HepG2 (cell line): ENCODE measurements around the gene ITCH. TPM values are rescaled to one million over a fixed set of nuclear protein-coding genes. Genes with fewer than 3 reads are reported as not detected.

Source experiments
- ASH2L ChIP-seq: fragments of 300-600, 200-600 bp; sonication (generic); IDR thresholded peaks from 2 replicates; pipeline ENCODE4 v1.7.0; 2017; ENCODE audit warnings: low read depth, mild to moderate bottlenecking, moderate library complexity, mixed read lengths, low read length; ENCODE audit not compliant: insufficient read length
- CREBL2 ChIP-seq: sonication (generic); formaldehyde crosslinking; IDR thresholded peaks from 2 replicates; pipeline ENCODE4 v1.8.1; 2023; ENCODE audit warnings: missing genetic modification reagents, mild to moderate bottlenecking, borderline replicate concordance
- EHMT2 ChIP-seq: fragments of 200-600 bp; sonication (generic); IDR thresholded peaks from 2 replicates; pipeline ENCODE4 v1.7.0; 2017; ENCODE audit warnings: antibody characterized with exemption, low read depth, low read length, borderline replicate concordance
- FOSL2 ChIP-seq: sonication (generic); formaldehyde crosslinking; IDR thresholded peaks from 2 replicates; pipeline ENCODE4 v1.4.0; 2020; ENCODE audit warnings: missing genetic modification reagents
- HNRNPH1 ChIP-seq: fragments of 200-400 bp; formaldehyde crosslinking; optimal IDR thresholded peaks from 2 replicates; pipeline ENCODE3; 2017; ENCODE audit warnings: mild to moderate bottlenecking, low read depth, low read length
- HOXA3 ChIP-seq: sonication (generic); formaldehyde crosslinking; IDR thresholded peaks from 2 replicates; pipeline ENCODE4 v1.5.0; 2020; ENCODE audit warnings: missing genetic modification reagents
- ISL2 ChIP-seq: sonication (generic); formaldehyde crosslinking; IDR thresholded peaks from 2 replicates; pipeline ENCODE4 v1.5.0; 2020; ENCODE audit warnings: missing genetic modification reagents
- JUN ChIP-seq: sonication (generic); formaldehyde crosslinking; IDR thresholded peaks from 2 replicates; pipeline ENCODE4 v1.4.0; 2020; ENCODE audit warnings: mild to moderate bottlenecking, missing genetic modification reagents
- MAX ChIP-seq: IDR thresholded peaks from 2 replicates; pipeline ENCODE4 v1.6.1; 2012; ENCODE audit warnings: inconsistent platforms
- NFE2 ChIP-seq: sonication (generic); formaldehyde crosslinking; IDR thresholded peaks from 2 replicates; pipeline ENCODE4 v1.4.0; 2020; ENCODE audit warnings: missing genetic modification reagents
- PLRG1 ChIP-seq: fragments of 450-650 bp; conservative IDR thresholded peaks from 2 replicates; pipeline ENCODE4 v1.6.1; 2016
- RAD21 ChIP-seq: fragments of 450-650 bp; formaldehyde crosslinking; IDR thresholded peaks from 2 replicates; pipeline ENCODE4 v1.5.0; 2020; ENCODE audit warnings: mild to moderate bottlenecking
- RARA ChIP-seq: IDR thresholded peaks from 2 replicates; pipeline ENCODE4 v1.6.1; 2016; ENCODE audit warnings: missing genetic modification reagents, missing compliant biosample characterization
- SP1 ChIP-seq, 2 experiments: fragments of 450-650 bp in 1 of 2; sonication (generic) in 1 of 2; formaldehyde crosslinking in 1 of 2; IDR thresholded peaks; 2 replicates each; pipeline versions ENCODE4 v1.4.0 to v1.6.1; 2016 to 2020; ENCODE audit warnings: missing genetic modification reagents in 1 of 2
- SRSF4 ChIP-seq: fragments of 200-400 bp; formaldehyde crosslinking; IDR thresholded peaks from one replicate; pipeline ENCODE4 v1.6.1; 2018; ENCODE audit warnings: mild to moderate bottlenecking, low read depth, low read length, moderate library complexity; ENCODE audit not compliant: poor library complexity, severe bottlenecking
- ZNF253 ChIP-seq: sonication (generic); formaldehyde crosslinking; IDR thresholded peaks from 2 replicates; pipeline ENCODE4 v1.8.0; 2022; ENCODE audit warnings: mild to moderate bottlenecking, missing genetic modification reagents, borderline replicate concordance
- ZNF367 ChIP-seq: sonication (generic); formaldehyde crosslinking; IDR thresholded peaks from 2 replicates; pipeline ENCODE4 v1.4.0; 2020; ENCODE audit warnings: missing genetic modification reagents, borderline replicate concordance
- ZNF530 ChIP-seq: sonication (generic); formaldehyde crosslinking; IDR thresholded peaks from 2 replicates; pipeline ENCODE4 v1.5.0; 2020; ENCODE audit warnings: low read depth, mild to moderate bottlenecking, missing genetic modification reagents
- ZNF580 ChIP-seq: IDR thresholded peaks from 2 replicates; pipeline ENCODE4 v1.6.1; 2016; ENCODE audit warnings: low read depth, borderline replicate concordance
- polyA plus RNA-seq, 8 experiments: library from polyadenylated mRNA; depleted of rRNA in 3 of 8; stranded (reverse) in 7 of 8; unstranded in 1 of 8; fragments of >200 nt; fragmentation: Illumina TruSeq in 4 of 8; extraction: Trizol in 4 of 8; gene quantifications; 2 replicates each; pipeline versions ENCODE4 v1.2.1 to v1.2.3, GENCODE V29; 2011 to 2016; ENCODE audit warnings: low read depth in 4 of 8, missing spikeins in 1 of 8, mixed read lengths in 1 of 8; ENCODE audit not compliant: insufficient read depth in 1 of 8
- total RNA-seq, 5 experiments: library from RNA; depleted of rRNA; stranded (reverse); fragments of >200 nt; fragmentation: Illumina TruSeq; extraction: Trizol; gene quantifications; 2 replicates each; pipeline ENCODE4 v1.2.3, GENCODE V29; 2016; ENCODE audit warnings: low read depth in 1 of 5
- TF ChIP-seq, protein P1 (sequence below), 2 experiments: sonication (generic) in 1 of 2; formaldehyde crosslinking in 1 of 2; IDR thresholded peaks; 2 replicates each; pipeline versions ENCODE4 v1.6.1 to v1.9.0; 2014 to 2022; ENCODE audit warnings: antibody characterized with exemption in 1 of 2, borderline replicate concordance in 1 of 2, inconsistent platforms in 1 of 2, low read depth in 1 of 2, missing genetic modification reagents in 1 of 2
- TF ChIP-seq, protein P2 (sequence below): sonication (generic); formaldehyde crosslinking; IDR thresholded peaks from 2 replicates; pipeline ENCODE4 v1.8.0; 2022; ENCODE audit warnings: missing genetic modification reagents, mild to moderate bottlenecking, inconsistent platforms, borderline replicate concordance

Gene ITCH
- total and polyA plus RNA-seq, 2 of the 13 experiments (the other 11 are each of a cell fraction or from before 2014, with no cell fraction given) = 20.5 to 112 TPM

GRCh38 chr20:34363465-34364222, 571 bp downstream of the ITCH start (continued):
- TF ChIP-seq HNRNPH1 (no peak), CREBL2 (CRISPR knock-in tag) (peak; percentile 55; the same call in 1 of the 2 replicates), ASH2L (peak; percentile 51), ZNF367 (CRISPR knock-in tag) (peak; percentile 14; the same call in 1 of the 2 replicates), ZNF253 (0 out of 2 replicates have a peak, but pooled peaks have one; percentile 39), JUN (CRISPR knock-in tag) (0 out of 2 replicates have a peak, but pooled peaks have one; percentile 15), SRSF4 (no peak), PLRG1 (no peak), MAX (no peak), ISL2 (no peak), ZNF530 (CRISPR knock-in tag) (no peak), RAD21 (0 out of 2 replicates have a peak, but pooled peaks have one; percentile 38), RARA (CRISPR knock-in tag) (no peak), HOXA3 (peak; percentile 6), ZNF580 (CRISPR knock-in tag) (no peak), SP1 (IDR thresholded peaks at IDR 0.05) (no peak), SP1 (CRISPR knock-in tag; IDR thresholded peaks at IDR 0.05) (0 out of 2 replicates have a peak, but pooled peaks have one; percentile 32), FOSL2 (CRISPR knock-in tag) (no peak), EHMT2 (no peak), NFE2 (no peak)
- TF ChIP-seq, protein P1, sequence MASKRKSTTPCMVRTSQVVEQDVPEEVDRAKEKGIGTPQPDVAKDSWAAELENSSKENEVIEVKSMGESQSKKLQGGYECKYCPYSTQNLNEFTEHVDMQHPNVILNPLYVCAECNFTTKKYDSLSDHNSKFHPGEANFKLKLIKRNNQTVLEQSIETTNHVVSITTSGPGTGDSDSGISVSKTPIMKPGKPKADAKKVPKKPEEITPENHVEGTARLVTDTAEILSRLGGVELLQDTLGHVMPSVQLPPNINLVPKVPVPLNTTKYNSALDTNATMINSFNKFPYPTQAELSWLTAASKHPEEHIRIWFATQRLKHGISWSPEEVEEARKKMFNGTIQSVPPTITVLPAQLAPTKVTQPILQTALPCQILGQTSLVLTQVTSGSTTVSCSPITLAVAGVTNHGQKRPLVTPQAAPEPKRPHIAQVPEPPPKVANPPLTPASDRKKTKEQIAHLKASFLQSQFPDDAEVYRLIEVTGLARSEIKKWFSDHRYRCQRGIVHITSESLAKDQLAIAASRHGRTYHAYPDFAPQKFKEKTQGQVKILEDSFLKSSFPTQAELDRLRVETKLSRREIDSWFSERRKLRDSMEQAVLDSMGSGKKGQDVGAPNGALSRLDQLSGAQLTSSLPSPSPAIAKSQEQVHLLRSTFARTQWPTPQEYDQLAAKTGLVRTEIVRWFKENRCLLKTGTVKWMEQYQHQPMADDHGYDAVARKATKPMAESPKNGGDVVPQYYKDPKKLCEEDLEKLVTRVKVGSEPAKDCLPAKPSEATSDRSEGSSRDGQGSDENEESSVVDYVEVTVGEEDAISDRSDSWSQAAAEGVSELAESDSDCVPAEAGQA (IDR thresholded peaks at IDR 0.05; ENCODE audit: low read depth) = no peak
- TF ChIP-seq, protein P1 (CRISPR knock-in tag; IDR thresholded peaks at IDR 0.05; ENCODE audit: borderline replicate concordance) = 0 out of 2 replicates have a peak, but pooled peaks have one; percentile 15
- TF ChIP-seq, protein P2, sequence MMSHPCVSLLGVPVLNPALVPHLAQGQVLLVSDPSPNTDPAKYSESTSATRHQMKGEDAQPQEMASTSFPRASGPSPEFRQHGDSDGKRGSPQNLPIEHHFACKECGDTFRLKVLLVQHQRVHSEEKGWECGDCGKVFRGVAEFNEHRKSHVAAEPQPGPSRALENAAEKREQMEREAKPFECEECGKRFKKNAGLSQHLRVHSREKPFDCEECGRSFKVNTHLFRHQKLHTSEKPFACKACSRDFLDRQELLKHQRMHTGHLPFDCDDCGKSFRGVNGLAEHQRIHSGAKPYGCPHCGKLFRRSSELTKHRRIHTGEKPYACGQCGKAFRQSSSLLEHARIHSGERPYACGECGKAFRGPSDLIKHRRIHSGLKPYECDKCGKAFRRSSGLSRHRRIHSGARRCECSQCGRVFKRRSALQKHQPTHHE = 0 out of 2 replicates have a peak, but pooled peaks have one; percentile 61
